Stimulated activated CD4-positive, alpha-beta T cell treated with anti-CD3 and anti-CD28 coated beads, Interleukin-2, amount 100 ng/mL, for 48 hours (primary cell): ENCODE measurements around the gene CASD1.

Experiments used
- DNase-seq, 2 donors: peaks; one replicate each; pipeline ENCODE4 v3.0.0-alpha.2; 2020

CASD1 gene

DNA sequence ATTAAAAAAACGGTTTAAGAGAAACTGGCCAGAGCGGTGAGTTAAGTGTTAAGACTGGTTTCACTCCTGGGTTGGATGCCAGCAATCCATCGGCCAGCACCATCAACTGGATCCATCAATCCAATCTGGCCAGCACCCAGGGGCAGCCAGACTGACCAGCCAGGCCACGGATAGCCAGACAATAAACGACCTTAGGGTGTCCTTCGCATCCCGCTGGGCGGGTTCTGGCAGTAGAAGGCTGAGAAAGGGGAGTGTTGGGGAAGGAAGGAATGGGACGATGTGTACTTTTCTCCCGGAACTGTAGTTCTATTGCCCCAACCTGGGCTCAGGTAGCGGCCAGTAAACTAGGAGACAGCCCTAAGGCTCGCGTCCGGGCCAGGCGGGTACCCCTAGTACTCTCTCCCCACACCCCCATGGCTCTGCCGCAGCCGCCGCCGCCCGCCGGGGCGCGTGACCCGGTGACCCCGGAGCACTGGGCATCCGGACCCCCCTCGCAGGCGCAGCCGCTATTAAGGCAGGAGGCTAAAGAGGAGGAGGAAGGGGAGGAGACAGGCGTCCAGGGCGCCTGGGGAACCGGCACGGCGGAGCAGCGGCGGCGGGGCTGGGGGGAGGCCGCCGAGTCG, at the start of gene CASD1:
Gene CASD1 (plus strand): TSS at position 546 of the 623 bp plus-strand sequence. CDS start 276 bp downstream, outside the sequence.
- DNase-seq = peak; percentile 35 to 48

DNA sequence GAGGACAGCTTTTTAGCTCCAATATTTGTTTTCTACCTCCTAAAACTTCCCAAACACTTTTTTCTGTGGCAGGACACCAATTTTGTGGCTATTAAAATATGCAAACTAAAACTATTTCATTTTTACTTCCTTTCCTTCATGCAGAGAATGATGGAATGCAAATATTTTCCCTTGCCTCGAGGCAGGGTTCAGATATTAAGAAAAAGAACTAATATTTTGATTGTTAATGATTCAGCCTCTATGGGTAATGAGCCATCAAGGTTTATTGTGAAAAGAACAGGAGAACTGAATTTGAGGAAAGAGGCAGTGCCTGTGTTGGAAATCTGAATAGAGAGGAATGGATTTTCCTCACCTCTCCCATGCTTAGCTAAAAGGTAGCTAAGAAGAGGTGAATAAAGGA, 43.1 kb upstream of the CASD1 start:
- no peak for DNase-seq

DNA sequence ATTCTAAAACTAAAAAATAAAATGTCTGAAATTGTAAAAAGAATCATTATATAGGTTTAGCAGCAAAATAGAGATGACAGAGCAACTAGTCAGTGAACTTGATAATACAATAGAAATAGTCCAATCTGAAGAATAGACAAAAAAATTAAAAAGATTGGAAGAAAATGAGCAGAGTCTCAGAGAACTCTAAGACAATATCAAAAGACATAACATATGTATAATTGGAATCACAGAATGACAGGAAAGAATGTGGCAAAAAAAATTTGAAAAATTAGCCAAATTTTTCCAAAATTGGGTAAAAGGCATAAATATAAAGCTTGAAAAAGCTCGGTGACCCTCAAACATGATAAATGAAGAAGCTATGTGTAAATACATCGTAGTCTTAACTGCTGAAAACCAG, 38.0 kb upstream of the CASD1 start:
- no peak for DNase-seq

DNA sequence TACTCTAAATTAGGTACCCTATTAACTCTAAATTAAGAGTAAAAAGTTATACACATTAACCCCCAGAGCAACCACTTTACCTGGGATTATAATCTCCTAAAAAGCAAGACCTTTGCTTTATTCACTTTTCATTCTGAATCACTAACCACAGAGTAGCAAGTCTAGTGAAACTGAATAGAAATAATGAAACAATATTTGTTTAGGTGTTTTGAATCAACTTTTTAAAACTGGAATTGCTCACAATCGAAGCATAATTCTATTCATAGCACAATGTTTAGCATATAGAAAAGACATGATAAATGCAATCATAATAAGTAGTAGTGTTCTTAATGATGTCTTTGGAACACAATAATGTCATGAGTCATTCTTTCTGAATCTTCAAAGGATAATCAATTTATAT, 37.0 kb upstream of the CASD1 start:
- no peak for DNase-seq

DNA sequence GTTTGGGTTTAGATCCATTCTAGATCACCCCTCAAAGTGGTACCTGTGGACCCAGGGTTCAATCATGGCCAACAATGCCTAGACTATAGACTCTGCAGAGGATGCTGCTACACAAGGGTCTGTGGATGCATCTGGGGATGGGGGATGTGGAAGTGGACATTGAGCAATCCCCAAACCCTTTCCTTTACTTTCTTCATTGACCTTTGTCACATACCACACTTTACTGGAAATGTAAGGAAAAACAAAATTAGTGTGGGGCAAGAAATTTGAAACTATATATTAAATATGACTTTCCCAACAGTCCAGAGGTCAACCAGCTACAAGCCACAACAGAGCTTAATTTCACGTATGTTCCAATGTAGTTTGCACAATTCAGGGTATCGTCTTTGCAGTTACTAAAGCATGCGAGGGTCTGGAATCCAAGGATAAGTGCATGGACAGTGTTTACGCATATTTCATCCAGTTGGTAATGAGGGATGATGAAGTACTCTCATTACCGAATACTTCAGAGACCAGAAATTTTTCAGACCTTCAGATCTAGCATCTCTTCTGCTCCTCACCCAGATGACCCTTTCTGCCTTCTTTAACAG, 33.3 kb upstream of the CASD1 start:
- no peak for DNase-seq

DNA sequence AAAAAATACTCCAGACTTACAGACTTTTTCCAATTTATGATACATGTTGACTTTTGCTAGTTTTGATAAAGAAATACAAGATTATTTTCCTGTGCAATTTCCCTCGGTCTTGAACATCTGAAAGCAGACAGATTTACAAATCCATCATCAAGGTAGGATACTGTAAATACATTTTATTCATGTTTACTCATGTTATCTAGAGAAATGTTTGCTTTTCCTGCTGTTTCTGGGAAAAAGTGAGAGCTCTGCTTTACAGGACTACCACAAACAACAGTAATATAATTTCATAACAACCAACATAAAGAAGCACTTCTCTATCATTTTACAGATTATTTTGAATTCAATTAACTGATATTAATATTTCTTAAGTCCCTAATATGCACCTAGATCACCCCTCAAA, 31.7 kb upstream of the CASD1 start:
- DNase-seq = no peak

DNA sequence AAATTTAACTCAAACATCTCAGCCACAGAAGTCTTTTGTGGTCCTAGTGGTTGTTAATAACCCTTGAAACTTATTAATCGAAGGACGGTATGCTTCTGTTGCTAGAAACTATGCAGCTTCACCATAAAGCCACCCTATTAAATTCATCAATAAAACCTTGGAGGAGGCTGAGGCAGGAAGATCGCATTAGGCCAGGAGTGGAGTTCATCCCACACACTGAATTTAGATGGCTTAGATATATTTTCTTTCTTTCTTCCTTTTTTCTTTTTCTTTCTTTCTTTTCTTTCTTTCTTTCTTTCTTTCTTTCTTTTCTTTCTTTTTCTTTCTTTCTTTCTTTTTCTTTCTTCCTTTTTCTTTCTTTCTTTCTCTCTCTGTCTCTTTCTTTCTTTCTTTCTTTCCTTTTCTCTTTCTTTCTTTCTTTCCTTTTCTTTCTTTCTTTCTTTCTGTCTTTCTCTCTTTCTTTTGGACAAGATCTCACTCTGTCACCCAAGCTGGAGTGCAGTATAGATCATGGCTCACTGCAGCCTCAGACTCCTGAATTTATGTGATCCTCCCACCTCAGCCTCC, 30.9 kb upstream of the CASD1 start:
- DNase-seq = no peak

DNA sequence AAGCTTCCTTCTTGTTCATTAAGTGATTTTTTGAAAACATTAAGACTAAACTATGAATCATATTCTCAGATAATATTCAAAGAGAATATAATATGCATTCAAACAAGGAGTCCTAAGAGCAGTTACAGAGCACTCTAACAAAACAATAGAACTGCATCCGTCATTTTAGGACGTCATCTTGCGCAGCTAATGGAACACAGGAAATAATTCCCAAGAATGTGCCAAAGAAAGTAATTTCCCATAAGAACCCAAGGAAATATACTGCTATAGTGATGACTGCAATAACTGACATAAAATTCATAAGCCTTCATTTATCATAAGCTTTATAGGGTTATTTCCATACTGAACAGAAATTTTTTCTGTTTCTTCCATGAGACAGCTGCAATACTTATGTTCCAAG, 28.3 kb upstream of the CASD1 start:
- no peak for DNase-seq

DNA sequence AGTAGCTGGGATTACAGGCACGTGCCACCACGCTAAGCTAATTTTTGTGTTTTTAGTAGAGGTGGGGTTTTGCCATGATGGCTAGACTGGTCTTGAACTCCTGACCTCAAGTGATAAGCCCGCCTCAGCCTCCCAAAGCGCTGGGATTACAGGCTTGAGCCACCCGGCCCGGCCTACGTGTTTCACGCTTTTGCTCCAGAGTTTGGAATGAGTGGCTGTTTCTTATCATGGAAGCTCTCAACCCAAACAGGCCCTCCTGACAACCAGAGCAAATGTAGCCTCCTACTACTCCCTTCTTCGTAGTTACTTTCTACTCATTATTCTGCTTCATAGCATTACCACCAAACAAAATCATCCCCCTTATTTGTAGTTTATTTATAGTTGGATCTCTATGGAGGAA, 26.8 kb upstream of the CASD1 start:
- no peak for DNase-seq

DNA sequence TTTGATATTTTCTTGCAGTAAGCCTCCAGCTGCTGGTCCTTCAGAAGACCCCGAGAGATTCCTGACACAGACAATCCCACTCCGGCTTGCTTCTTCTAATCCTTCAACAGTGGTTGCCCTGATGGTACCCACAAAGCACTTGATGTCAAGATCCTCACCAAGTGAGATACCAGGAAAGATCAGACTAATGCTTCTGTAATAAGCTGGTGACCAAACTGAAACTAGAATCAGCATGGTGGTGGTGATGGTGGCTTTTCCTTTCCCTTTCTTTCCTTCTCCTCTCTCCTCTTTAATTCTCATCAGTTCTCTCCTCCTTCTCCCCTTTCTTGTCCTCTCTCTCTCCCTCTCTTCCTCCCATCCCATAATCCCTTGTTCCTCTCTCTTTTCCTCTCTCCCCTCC, 25.8 kb upstream of the CASD1 start:
- no peak for DNase-seq

DNA sequence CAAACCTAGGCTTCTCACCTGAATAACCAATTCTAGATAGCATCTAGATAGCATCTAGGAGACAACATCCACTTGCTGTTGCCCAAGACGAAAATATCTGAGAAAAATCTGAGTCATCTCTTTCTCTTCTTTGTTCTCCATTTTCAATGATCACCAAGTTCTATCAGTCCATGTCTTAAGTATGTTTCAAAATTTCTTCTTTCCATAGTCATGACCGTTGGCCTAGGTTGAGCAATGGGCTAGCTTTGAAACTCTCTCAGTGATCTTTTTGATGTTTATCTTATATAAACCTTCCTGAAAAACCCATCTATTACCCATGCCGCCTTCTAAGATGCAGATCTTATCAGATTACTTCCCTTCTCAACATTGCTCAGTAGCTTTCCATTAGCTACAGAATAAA, 23.4 kb upstream of the CASD1 start:
- DNase-seq = no peak

DNA sequence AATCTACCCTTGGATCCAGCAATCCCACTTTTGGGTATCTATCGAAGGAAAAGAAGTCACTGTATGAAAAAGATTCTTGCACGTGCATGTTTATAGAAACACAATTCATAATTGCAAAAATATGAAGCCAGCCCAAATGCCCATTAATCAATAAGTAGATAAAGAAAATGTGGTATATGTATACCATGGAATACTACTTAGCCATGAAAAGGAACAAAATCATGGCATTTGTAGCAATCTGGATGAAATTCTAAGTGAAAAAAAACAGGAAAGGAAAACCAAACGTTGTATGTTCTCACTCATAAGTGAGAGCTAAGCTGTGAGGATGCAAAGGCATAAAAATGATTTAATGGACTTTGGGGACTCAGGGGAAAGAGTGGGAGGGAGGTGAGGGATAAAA, 18.2 kb upstream of the CASD1 start:
- no peak for DNase-seq

DNA sequence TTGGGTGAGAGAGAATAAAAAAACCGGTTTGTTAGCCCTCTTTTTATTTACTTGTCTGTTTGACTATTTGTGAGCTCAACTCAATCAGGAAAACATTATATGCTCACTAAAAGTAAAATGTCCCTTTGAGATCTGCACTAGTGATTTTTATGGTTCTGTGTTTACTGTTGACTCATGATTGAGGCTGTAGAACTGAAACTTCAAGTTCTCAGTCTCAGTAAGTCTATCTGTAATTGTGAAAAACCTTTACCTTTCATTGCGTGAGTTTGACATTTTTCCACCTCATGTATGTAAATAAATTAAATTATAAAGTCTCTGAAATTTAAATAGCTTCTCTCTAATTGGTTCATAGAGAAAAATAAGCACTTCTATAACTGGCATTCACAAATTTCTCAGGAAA, 17.0 kb upstream of the CASD1 start:
- no peak for DNase-seq

DNA sequence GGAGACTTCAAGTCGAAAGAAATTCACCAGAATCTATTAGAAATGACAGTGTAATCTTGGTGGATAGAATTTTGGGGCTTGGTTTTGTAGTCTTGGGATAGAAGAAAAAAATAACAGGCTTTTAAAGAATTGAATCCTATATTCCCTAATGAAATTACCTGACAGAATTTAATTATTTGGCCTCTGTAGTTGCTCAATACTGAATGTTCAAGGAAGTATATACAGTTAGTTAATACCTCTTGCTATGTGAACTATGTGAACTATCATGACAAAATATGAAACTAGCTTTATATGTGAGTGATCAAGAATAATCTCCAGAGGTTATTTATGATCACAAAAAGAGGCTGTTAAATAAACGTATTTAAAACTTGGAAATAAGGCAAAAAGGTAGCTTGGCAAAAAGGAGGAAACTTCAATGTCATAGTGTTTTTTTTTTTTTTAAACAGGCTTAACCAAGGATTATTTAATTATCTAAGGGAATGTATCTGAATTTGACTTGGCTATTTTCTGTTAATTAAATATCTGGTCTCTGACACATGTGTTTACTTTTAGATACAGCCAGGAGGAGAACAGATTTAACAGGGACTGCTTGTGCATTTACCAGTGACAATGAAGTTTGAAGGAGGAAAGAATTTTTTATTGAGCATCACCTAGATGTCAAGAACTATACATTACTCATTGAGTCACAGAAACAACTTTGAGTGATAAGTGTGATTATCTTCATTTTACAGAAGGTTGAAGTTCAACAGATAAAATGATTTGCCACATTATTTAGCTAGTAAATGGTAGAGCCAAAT, 11.5 kb upstream of the CASD1 start:
- DNase-seq = no peak

DNA sequence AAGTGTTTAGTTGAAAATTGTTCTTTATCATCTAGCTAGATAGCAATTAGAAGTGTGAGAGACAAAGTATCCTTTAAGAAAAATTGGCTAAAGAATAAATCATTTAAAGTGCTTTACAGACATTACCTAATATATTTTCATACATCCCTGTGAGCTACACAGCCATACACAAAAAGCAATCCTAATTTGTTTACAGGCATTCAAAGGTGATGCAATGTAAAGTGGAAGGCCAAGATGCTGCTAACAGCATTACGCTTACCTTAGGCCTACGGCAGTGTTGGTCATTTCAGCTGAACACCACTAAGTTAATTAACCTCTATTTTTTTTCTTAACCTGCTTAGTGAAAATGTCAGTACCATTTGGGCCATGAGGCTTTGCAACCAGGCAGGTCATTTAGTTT, 10.7 kb upstream of the CASD1 start:
- DNase-seq = no peak

DNA sequence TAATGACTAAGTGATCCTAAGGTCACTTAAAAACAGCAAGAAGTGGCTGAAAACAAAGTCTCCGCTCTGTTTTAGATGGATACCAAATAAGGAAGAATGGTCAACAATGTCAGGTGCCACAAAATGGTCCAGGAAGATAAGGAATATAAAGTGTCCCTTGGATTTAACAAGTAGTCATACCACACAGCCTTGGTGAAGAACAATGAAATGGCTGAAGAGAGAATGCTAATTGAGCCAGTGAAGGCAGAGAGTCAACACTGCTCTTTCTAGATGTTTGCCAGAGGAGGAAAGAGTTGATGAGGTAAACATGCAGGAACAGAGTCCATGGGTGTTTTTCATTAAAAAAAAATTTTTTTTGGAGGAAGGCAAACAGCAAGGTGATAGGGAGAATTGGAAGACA, 2.1 kb upstream of the CASD1 start:
- no peak for DNase-seq

DNA sequence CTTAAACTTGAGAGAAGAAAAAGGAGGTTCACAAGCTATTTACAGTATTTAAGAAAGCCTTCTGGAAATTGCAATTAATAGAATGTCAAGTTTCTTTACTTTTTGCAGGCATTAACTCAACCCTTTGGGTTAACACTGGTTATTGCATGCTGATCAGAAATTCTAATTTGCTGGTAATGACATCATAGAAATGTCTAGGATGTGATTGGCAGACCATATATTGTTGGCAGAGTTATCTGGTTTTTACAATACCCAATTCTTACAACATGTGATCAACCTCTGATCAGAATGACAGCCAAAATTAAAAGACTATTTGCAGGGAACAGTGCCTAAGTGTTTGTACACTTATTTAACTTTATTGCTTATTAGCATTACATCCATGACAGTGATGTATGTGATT, 1.6 kb upstream of the CASD1 start:
- DNase-seq = no peak

DNA sequence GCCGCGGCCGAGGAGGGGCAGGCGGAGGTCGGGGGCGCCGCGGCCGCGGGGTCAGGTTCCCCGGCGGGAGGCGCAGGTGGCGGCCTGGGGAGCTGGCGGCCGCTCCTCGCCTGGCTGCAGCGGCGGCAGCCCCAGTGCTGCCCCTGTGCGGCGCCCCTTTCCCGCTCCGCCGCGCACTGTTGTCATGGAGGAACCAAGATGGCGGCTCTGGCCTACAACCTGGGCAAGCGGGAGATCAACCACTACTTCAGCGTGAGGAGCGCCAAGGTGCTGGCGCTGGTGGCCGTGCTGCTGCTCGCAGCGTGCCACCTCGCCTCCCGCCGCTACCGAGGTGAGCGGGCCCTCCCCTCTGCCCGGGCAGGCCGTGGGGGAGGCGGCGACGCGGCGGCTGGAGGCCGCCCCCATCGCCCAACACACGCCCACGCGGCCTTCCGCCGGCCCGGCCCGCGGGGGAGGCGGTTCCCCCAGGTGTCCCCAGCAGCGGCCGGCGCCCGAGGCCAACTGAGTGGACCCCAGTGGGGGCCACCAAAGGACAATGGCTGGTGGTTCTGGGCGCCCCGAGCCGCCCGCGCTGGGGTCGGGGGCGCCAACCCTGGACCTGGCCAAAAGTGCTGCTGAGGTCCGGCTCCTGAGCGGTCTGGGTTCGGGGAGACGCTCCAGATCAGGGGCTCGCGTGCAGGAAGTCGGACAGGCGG, 425 bp downstream of the CASD1 start:
- DNase-seq = peak; percentile 42 to 48

DNA sequence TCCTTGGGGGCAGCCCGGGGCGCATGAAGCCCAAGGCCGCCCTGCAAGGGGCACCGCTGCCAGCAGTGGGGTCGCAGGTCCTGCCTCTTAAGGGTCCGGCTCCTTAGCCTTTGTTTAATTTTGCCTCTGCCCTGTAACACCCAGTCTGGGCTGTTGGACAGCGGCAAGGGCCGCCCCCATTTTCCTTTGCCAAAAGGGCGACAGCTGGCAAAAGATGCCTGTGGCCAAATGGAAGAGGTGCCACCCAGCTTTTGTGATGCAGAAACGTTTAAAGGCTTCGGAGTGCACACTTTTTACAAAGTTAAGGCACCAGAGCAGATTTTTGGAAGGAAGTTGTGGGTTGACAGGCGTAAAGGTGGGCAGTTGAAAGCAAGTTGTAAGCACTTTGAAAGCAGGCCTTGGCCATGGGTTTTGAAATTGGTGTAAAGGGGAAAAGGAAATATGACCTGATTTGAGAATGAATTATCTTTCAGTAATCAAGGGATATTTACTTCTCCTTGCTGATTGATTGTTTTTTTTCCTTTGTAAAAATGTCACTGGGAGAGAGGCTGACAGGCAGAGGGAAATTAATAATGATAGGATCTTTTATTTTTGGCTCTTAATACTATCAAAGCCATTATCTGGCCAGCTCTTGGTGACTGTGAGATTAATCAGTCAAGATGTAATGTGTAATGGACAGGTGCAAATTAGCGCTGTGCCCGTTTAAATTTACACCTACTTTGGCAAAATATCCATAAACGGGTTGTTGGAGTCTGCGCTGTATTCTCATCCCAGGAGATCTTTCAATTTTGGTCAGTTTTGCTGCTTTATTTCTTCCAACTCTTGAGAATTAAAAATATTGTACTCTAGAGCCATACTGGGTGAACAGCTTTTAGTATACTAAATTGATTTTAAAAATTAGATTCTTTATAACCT, 1.2 kb downstream of the CASD1 start:
- DNase-seq = peak; percentile 19 to 23

DNA sequence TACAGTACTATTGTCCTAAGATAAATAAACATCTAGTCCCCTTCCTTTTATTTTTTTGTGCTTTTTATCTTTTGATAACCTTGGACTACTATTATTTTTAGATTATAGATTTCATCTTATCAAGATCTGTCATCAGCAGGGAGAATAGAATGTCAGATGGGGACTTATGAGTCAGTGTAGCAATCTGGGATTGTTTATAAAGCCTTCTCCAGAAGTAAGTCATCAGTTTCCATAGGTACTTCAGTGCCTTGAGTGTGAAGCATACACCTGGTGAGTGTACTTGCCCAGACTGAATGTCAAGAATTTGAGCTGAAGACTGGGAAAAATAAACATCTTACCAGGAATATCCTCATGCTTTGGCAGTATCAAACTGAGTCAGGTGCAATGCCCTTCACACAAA, 2.1 kb downstream of the CASD1 start:
- no peak for DNase-seq

DNA sequence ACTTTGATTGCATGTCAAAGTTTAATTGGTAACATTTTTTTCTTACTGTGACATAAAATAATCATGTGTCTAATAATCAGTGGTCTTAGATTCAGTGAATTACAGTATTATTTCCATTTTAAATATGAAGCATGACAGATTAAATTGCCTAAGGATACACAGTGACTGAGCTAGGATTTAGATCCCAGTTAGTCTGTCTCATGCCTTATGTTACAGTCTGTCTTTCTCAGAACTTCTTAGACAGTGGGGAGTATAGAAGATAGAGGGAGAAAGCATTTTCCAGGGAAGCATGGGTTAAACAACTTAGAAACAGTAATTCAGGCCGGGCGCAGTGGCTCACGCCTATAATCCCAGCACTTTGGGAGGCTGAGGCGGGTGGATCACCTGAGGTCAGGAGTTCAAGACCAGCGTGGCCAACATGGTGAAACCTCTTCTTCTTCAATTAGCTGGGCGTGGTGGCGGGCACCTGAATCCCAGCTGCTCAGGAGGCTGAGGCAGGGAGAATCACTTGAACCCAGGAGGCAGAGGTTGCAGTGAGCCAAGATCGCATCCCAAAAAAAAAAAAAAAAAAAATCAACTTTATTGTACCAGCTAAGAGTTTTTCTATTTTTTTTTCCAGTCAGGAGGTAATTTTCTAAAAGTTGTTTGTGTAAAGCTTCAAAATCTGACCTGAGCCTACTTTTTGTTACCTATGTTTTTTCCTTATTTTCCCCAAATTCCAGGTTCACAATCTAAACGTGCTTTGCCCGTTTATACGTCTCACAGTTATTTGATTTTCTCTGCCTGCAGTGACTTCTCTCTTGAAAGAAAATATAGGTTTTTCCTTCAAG, 3.3 kb downstream of the CASD1 start:
- DNase-seq = no peak

DNA sequence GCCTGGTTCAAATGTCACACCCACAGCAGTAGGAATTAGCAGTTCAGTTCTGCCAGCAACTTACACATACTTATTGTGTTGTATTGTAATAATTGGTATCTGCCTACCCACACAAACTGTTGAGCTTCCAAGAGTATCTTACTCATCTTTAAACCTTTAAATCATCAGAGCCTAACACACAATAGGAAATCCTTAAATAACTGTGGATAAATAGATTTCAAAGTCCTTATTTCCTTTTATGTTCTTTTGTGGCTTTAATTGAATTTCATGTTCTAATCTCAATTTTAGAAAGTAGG, 3.9 kb downstream of the CASD1 start:
- no peak for DNase-seq
